ENCODE data around the gene TSPAN3. TPM values are rescaled to one million over a fixed set of nuclear protein-coding genes. Genes with fewer than 3 reads are reported as not detected.

TSPAN3 gene
- polyA plus RNA-seq, 1 donor, result 556 TPM

- 85% methylated on average over 4 of the region's 8 CpGs for WGBS (ENCODE audit: insufficient coverage, low lambda C conversion rate)
- H3K4me1 ChIP-seq (ENCODE audit: control insufficient read depth, insufficient read depth, low read length), result peaks cover 3% of the 10 kb centered on the region
- no peak for DNase-seq
These were observed 28.5 kb downstream of the TSPAN3 start for GRCh38 chr15:77042245-77042919.

GRCh38 chr15:77040673-77041072 lies 30.2 kb downstream of the TSPAN3 start:
- no peaks in the 10 kb centered on the region for H3K27me3 ChIP-seq (ENCODE audit: control insufficient read depth, insufficient read depth, low read length)
- WGBS (ENCODE audit: insufficient coverage, low lambda C conversion rate), result no CpG with 5 or more reads among the region's 5 CpGs
- H3K27ac ChIP-seq (ENCODE audit: low read length), result no peak overlapping the region
- peaks cover 3% of the 10 kb centered on the region for H3K4me1 ChIP-seq (ENCODE audit: control insufficient read depth, insufficient read depth, low read length)
- H3K4me3 ChIP-seq (ENCODE audit: low read length), result no peak overlapping the region
- peaks cover 77% of the 10 kb centered on the region for H3K36me3 ChIP-seq (ENCODE audit: control insufficient read depth, insufficient read depth, low read length)
- H3K9me3 ChIP-seq (ENCODE audit: control insufficient read depth, low read depth, low read length), result peaks cover 7% of the 10 kb centered on the region
- DNase-seq, result no peak

More at GRCh38 chr15:77042245-77042919, 28.5 kb downstream of the TSPAN3 start:
- Histone ChIP-seq H3K36me3 (ENCODE audit: control insufficient read depth, insufficient read depth, low read length) (peaks cover 83% of the 10 kb centered on the region), H3K4me3 (ENCODE audit: low read length) (no peak overlapping the region), H3K27me3 (ENCODE audit: control insufficient read depth, insufficient read depth, low read length) (no peaks in the 10 kb centered on the region), H3K27ac (ENCODE audit: low read length) (no peak overlapping the region), H3K9me3 (ENCODE audit: control insufficient read depth, low read depth, low read length) (peaks cover 6% of the 10 kb centered on the region)

- H3K9me3 ChIP-seq (ENCODE audit: control insufficient read depth, low read depth, low read length), result peaks cover 7% of the 10 kb centered on the region
- DNase-seq, result no peak
- no peak overlapping the region for H3K4me3 ChIP-seq (ENCODE audit: low read length)
- no peaks in the 10 kb centered on the region for H3K27me3 ChIP-seq (ENCODE audit: control insufficient read depth, insufficient read depth, low read length)
- H3K4me1 ChIP-seq (ENCODE audit: control insufficient read depth, insufficient read depth, low read length), result peaks cover 6% of the 10 kb centered on the region
- H3K27ac ChIP-seq (ENCODE audit: low read length), result no peak overlapping the region
- WGBS (ENCODE audit: insufficient coverage, low lambda C conversion rate), result no CpG with 5 or more reads among the region's 8 CpGs
- peaks cover 69% of the 10 kb centered on the region for H3K36me3 ChIP-seq (ENCODE audit: control insufficient read depth, insufficient read depth, low read length)
These were observed 31.1 kb downstream of the TSPAN3 start for GRCh38 chr15:77039848-77040247.

- Histone ChIP-seq H3K4me1 (ENCODE audit: control insufficient read depth, insufficient read depth, low read length) (peaks cover 13% of the 10 kb centered on the region), H3K4me3 (ENCODE audit: low read length) (no peak overlapping the region), H3K27me3 (ENCODE audit: control insufficient read depth, insufficient read depth, low read length) (no peaks in the 10 kb centered on the region), H3K9me3 (ENCODE audit: control insufficient read depth, low read depth, low read length) (peaks cover 7% of the 10 kb centered on the region), H3K27ac (ENCODE audit: low read length) (no peak overlapping the region), H3K36me3 (ENCODE audit: control insufficient read depth, insufficient read depth, low read length) (peaks cover 62% of the 10 kb centered on the region)
- no CpG with 5 or more reads among the region's 5 CpGs for WGBS (ENCODE audit: insufficient coverage, low lambda C conversion rate)
- DNase-seq, result no peak
These were observed 31.7 kb downstream of the TSPAN3 start for GRCh38 chr15:77039217-77039533.

GRCh38 chr15:77038312-77039216 lies 32.3 kb downstream of the TSPAN3 start:
- peaks cover 56% of the 10 kb centered on the region for H3K36me3 ChIP-seq (ENCODE audit: control insufficient read depth, insufficient read depth, low read length)
- WGBS (ENCODE audit: insufficient coverage, low lambda C conversion rate), result no CpG with 5 or more reads among the region's 10 CpGs
- no peaks in the 10 kb centered on the region for H3K27me3 ChIP-seq (ENCODE audit: control insufficient read depth, insufficient read depth, low read length)
- peaks cover 18% of the 10 kb centered on the region for H3K4me1 ChIP-seq (ENCODE audit: control insufficient read depth, insufficient read depth, low read length)
- no peak for DNase-seq
- H3K27ac ChIP-seq (ENCODE audit: low read length), result no peak overlapping the region
- no peak overlapping the region for H3K4me3 ChIP-seq (ENCODE audit: low read length)
- peaks cover 7% of the 10 kb centered on the region for H3K9me3 ChIP-seq (ENCODE audit: control insufficient read depth, low read depth, low read length)

GRCh38 chr15:77037388-77038209 lies 33.3 kb downstream of the TSPAN3 start:
- H3K27me3 ChIP-seq (ENCODE audit: control insufficient read depth, insufficient read depth, low read length), result no peaks in the 10 kb centered on the region
- H3K9me3 ChIP-seq (ENCODE audit: control insufficient read depth, low read depth, low read length), result peaks cover 7% of the 10 kb centered on the region
- no CpG with 5 or more reads among the region's 12 CpGs for WGBS (ENCODE audit: insufficient coverage, low lambda C conversion rate)
- no peak overlapping the region for H3K4me3 ChIP-seq (ENCODE audit: low read length)
- H3K4me1 ChIP-seq (ENCODE audit: control insufficient read depth, insufficient read depth, low read length), result peaks cover 26% of the 10 kb centered on the region
- no peak overlapping the region for H3K27ac ChIP-seq (ENCODE audit: low read length)
- H3K36me3 ChIP-seq (ENCODE audit: control insufficient read depth, insufficient read depth, low read length), result peaks cover 46% of the 10 kb centered on the region
- DNase-seq, result no peak

- H3K4me1 ChIP-seq (ENCODE audit: control insufficient read depth, insufficient read depth, low read length), result peaks cover 35% of the 10 kb centered on the region
- no peak overlapping the region for H3K27ac ChIP-seq (ENCODE audit: low read length)
- peaks cover 7% of the 10 kb centered on the region for H3K9me3 ChIP-seq (ENCODE audit: control insufficient read depth, low read depth, low read length)
- DNase-seq, result no peak
- H3K36me3 ChIP-seq (ENCODE audit: control insufficient read depth, insufficient read depth, low read length), result peaks cover 39% of the 10 kb centered on the region
- H3K27me3 ChIP-seq (ENCODE audit: control insufficient read depth, insufficient read depth, low read length), result no peaks in the 10 kb centered on the region
- H3K4me3 ChIP-seq (ENCODE audit: low read length), result no peak overlapping the region
- no CpG with 5 or more reads among the region's 22 CpGs for WGBS (ENCODE audit: insufficient coverage, low lambda C conversion rate)
These were observed 34.1 kb downstream of the TSPAN3 start for GRCh38 chr15:77036537-77037387.

GRCh38 chr15:77035999-77036471 lies 34.9 kb downstream of the TSPAN3 start:
- WGBS (ENCODE audit: insufficient coverage, low lambda C conversion rate), result no CpG with 5 or more reads among the region's 13 CpGs
- Histone ChIP-seq H3K4me1 (ENCODE audit: control insufficient read depth, insufficient read depth, low read length) (peaks cover 39% of the 10 kb centered on the region), H3K4me3 (ENCODE audit: low read length) (no peak overlapping the region), H3K27ac (ENCODE audit: low read length) (no peak overlapping the region), H3K27me3 (ENCODE audit: control insufficient read depth, insufficient read depth, low read length) (no peaks in the 10 kb centered on the region), H3K9me3 (ENCODE audit: control insufficient read depth, low read depth, low read length) (peaks cover 7% of the 10 kb centered on the region), H3K36me3 (ENCODE audit: control insufficient read depth, insufficient read depth, low read length) (peaks cover 35% of the 10 kb centered on the region)
- DNase-seq, result no peak

- Histone ChIP-seq H3K36me3 (ENCODE audit: control insufficient read depth, insufficient read depth, low read length) (peaks cover 30% of the 10 kb centered on the region), H3K4me1 (ENCODE audit: control insufficient read depth, insufficient read depth, low read length) (peaks cover 39% of the 10 kb centered on the region), H3K27ac (ENCODE audit: low read length) (no peak overlapping the region), H3K9me3 (ENCODE audit: control insufficient read depth, low read depth, low read length) (peaks cover 7% of the 10 kb centered on the region), H3K27me3 (ENCODE audit: control insufficient read depth, insufficient read depth, low read length) (no peaks in the 10 kb centered on the region), H3K4me3 (ENCODE audit: low read length) (no peak overlapping the region)
- no peak for DNase-seq
- no CpG with 5 or more reads among the region's 9 CpGs for WGBS (ENCODE audit: insufficient coverage, low lambda C conversion rate)
These were observed 35.3 kb downstream of the TSPAN3 start for GRCh38 chr15:77035584-77035983.

All from large intestine (tissue), 3 donors.